Activated CD8-positive, alpha-beta memory T cell treated with anti-CD3 and anti-CD28 coated beads for 48 hours (primary cell): Measurements from ENCODE around the gene RABGGTB.
"Not testable (repeated sequence)": the region's sequence is repeated elsewhere in the genome, so short reads cannot be mapped to it uniquely, and the experiment has no call there.

Experiments
- DNase-seq, 3 experiments: peaks; one replicate each; pipeline ENCODE4 v3.0.0-alpha.2; 2020; ENCODE audit warnings: low read depth in 2 of 3, low spot score in 2 of 3

RABGGTB gene

DNA sequence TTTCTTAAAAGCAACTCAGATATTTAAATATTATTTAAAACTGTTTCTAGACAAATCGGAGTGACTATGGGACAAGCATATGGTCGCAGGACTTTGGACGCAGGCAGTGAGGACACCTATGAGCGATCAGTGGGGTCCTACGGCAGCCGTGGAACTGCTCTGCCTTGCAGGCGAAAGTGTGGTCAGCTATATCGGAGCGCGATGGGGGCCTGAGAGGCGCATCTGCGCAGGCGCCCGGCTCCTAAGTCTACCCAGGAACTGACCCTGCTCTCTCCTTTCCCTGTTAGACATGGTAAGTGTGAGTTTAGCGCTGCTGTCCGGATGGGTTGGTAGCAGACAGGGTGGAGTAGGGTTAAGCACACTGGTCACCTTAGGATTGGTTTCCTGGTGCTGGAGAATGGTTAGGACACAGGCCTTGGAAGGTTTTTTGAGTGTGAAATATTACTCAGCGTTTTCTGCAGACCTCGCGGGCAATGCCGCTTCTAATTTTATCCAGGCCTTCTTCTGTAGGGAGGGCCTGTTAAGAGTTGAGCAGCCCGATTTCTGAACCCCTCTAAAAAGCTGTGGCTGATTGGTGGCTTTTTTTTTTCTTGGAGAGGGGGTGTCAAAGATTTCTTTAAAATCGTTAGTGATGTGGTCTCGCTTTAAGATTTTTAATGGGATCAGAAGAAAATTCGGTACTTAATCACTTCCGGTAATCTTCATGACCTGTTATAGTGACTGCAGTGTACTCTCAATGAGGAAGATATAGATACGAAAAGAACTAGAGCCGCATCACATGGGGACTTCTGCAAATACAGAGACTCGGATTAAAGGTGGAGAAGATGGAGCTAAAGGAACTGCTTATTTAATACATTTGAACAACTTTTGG lies at the start of gene RABGGTB:
Gene RABGGTB (plus strand): TSS at position 274 of the 871 bp plus-strand sequence. CDS start 16 bp downstream, at position 290.
- peak; percentile 73 to 88 (median 80) for DNase-seq

DNA sequence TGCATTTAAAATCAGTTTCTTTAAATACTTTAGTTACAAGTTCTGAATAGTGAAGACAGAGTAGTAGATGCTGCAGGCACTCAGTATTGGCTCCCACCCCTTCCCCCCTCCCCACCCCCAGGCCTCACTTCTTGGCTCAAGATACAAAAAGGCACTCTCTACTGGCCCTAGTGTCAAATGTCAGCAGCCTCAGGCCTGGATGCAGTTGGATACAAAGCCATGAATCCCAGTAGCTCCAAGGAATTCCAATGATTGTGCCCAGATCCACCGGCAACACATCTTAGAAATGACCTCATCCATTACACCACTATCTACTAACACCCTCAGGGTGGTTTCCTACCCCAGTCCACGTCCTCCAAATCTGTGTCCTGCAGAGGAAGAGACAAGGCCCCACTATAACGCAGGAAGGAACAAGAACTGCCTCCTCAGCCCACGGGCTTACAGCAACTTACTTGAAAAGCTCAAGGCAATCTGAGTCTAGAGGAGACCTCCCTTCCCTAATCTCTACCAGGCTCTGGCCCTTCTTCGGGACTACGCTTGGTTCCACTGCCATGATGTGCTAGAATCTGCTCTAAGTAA lies 43.9 kb upstream of the RABGGTB start:
- no peak for DNase-seq

DNA sequence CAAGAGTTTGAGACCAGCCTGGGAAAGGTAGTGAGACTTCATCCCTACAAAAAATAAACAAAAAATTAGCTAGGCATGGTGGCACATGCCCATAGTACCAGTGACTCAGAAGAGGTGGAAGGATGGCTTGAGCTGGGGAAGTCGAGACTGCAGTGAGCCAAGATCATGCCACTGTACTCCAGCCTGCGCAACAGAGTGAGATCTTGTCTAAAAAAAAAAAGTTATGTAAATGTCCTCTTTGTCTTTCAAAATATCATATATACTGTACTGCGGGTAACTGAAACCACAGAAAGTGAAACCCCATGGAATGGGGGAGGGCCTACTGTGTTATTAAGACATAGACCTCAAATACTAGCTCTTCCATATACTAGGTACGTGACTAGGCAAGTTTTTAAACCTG lies 40.8 kb upstream of the RABGGTB start:
- no peak for DNase-seq

- DNase-seq = not testable (repeated sequence)
Measured at GRCh38 chr1:75757210-75757609, 28.8 kb upstream of the RABGGTB start.

- DNase-seq = not testable (repeated sequence)
Measured at GRCh38 chr1:75758543-75758942, 27.5 kb upstream of the RABGGTB start.

GRCh38 chr1:75764057-75764655 lies 21.9 kb upstream of the RABGGTB start:
- no peak for DNase-seq

GRCh38 chr1:75765697-75766355 lies 20.2 kb upstream of the RABGGTB start:
- no peak for DNase-seq

DNA sequence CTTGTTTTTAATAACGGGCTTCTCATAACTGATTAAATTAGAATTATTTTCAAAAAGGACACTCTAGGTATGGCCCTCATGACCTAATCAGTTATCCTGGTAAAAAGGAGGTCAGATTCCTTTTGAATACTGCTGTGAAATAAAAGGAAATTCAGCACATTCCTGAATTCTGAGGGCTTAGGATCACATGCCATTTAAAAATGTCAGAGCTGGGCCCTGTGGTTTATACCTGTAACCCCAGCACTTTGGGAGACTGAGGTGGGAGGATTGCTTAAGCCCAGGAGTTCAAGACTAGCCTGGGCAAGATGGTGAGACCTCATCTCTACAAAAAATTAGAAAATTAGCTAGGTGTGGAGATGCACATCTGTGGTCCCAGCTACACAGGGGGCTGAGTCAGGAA lies 18.0 kb upstream of the RABGGTB start:
- DNase-seq = no peak

GRCh38 chr1:75770761-75771160 lies 15.3 kb upstream of the RABGGTB start:
- no peak for DNase-seq

DNA sequence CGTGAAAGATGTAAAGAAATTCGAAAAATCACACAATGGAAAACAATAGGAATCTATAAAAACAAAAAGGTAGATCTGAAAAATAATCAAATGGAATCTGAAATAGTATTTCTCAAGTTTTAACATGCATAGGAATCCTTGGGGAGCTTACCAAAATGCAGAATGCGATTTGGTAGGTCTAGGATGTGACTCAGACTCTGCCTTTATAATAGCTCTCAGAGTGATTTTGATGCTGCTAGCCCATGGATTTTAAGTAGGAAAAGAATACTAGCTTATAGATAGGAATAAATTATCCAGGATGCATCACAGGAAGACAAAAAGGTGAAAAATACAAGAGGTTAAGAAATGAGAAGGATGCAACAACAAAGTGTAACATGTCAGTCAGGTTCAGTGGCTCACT lies 14.1 kb upstream of the RABGGTB start:
- DNase-seq = no peak

GRCh38 chr1:75777812-75778211 lies 8.2 kb upstream of the RABGGTB start:
- not testable (repeated sequence) for DNase-seq

GRCh38 chr1:75778694-75779093 lies 7.4 kb upstream of the RABGGTB start:
- not testable (repeated sequence) for DNase-seq

DNA sequence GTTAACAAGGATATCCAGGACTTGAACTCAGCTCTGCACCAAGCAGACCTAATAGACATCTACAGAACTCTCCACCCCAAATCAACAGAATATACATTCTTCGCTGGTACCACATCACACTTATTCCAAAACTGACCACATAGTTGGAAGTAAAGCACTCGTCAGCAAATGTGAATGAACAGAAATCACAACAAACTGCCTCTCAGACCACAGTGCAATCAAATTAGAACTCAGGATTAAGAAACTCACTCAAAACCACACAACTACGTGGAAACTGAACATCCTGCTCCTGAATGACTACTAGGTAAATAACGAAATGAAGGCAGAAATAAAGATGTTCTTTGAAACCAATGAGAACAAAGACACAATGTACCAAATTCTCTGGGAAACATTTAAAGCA lies 5.9 kb upstream of the RABGGTB start:
- DNase-seq = not testable (repeated sequence)

DNA sequence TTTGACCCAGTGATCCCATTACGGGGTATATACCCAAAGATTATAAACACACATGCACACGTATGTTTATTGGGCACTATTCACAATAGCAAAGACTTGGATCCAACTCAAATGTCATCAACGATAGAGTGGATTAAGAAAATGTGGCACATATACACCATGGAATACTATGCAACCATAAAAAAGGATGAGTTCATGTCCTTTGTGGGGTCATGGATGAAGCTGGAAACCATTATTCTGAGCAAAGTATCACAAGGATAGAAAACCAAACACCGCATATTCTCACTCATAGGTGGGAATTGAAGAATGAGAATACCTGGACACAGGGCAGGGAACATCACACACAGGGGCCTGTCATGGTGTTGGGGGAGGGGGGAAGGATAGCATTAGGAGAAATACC lies 2.1 kb upstream of the RABGGTB start:
- DNase-seq = not testable (repeated sequence)

GRCh38 chr1:75785320-75785982 lies 605 bp upstream of the RABGGTB start:
- DNase-seq = no peak

- DNase-seq = no peak
Measured at GRCh38 chr1:75786901-75787493, 941 bp downstream of the RABGGTB start.

- DNase-seq = no peak
Measured at GRCh38 chr1:75787524-75787923, 1.5 kb downstream of the RABGGTB start.

- DNase-seq = no peak
Measured at GRCh38 chr1:75789988-75790387, 3.9 kb downstream of the RABGGTB start.

DNA sequence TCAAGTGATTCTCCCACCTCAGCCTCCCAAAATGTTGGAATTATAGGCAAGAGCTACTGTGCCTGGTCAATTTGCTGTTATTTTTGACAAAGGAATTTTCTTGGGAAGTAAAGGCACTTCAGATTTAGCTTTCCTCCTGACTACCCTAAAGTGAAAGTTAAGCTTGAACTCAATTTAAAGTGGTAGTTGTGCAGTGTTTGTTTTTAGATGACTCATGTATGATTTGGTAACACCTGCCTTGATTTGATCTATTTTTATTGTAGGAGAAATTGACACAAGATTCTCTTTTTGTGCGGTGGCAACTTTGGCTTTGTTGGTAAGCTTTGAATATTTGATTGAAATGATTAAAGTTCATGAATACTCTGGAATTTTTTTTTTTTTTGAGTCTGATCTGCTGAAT lies 5.0 kb downstream of the RABGGTB start:
- DNase-seq = no peak

GRCh38 chr1:75792091-75792490 lies 6.0 kb downstream of the RABGGTB start:
- DNase-seq = no peak

- no peak for DNase-seq
Measured at GRCh38 chr1:75794382-75794781, 8.3 kb downstream of the RABGGTB start.
